Activated B cell treated with CpG ODN at 0.5 μM for 24 hours (primary cell): ENCODE data around the gene SEPTIN1. TPM values are rescaled to one million over a fixed set of nuclear protein-coding genes. Genes with fewer than 3 reads are reported as not detected.
A peak's percentile ranks its signal among the peaks of the same experiment; 100 is the strongest.

Experiments used
- ATAC-seq: fragments of 200-7000 bp; cut with Tn5 transposase; one replicate; pipeline ENCODE4 v1.10.0; 2021; ENCODE audit warnings: low read depth, mild to moderate bottlenecking, moderate library complexity
- CTCF ChIA-PET: fragments of 350-600 bp; sonication (Branson Sonifier 250); formaldehyde crosslinking; loops from one replicate; lab custom pipeline; 2021; ENCODE audit warnings: antibody characterized with exemption; lab: Charles Lee
- POLR2A ChIA-PET: fragments of 350-600 bp; sonication (Branson Sonifier 250); formaldehyde crosslinking; loops from one replicate; lab custom pipeline; 2021; ENCODE audit warnings: antibody characterized with exemption; lab: Charles Lee
- DNase-seq: peaks from one replicate; pipeline ENCODE4 v3.0.0; 2022
- H3K27ac Mint-ChIP-seq: one replicate; pipeline ENCODE4 v1.8.0; 2020; ENCODE audit warnings: mixed read lengths
- H3K27me3 Mint-ChIP-seq: one replicate; pipeline ENCODE4 v1.8.0; 2021; ENCODE audit warnings: mixed read lengths
- H3K36me3 Mint-ChIP-seq: one replicate; pipeline ENCODE4 v1.8.0; 2021; ENCODE audit warnings: low read depth, mixed read lengths
- H3K4me1 Mint-ChIP-seq: one replicate; pipeline ENCODE4 v1.8.0; 2021; ENCODE audit warnings: mixed read lengths
- H3K4me3 Mint-ChIP-seq: one replicate; pipeline ENCODE4 v1.8.0; 2020; ENCODE audit warnings: mild to moderate bottlenecking, mixed read lengths
- H3K9me3 Mint-ChIP-seq: one replicate; pipeline ENCODE4 v1.8.0; 2020; ENCODE audit warnings: mixed read lengths
- CTCF ChIP-seq: fragments of 200-600 bp; IDR thresholded peaks from one replicate; pipeline ENCODE4 v1.8.0; 2022; ENCODE audit warnings: antibody characterized with exemption, mild to moderate bottlenecking
- intact Hi-C: fragments of 100-400 bp; cut with micrococcal nuclease; formaldehyde crosslinking; loops from one replicate; pipeline ENCODE4 v1.15.1; 2024
- total RNA-seq: library from RNA; stranded (reverse); gene quantifications from 2 replicates; pipeline ENCODE4 v1.2.3, GENCODE V29; 2022

Gene SEPTIN1
- total RNA-seq, 1 donor from 2014 or later = 192 TPM

GRCh38 chr16:30369938-30370455 lies 12.4 kb downstream of the SEPTIN1 start:
- H3K27me3 Mint-ChIP-seq = no peaks in the 10 kb centered on the region
- H3K27ac Mint-ChIP-seq = no peak overlapping the region
- DNase-seq (no peak), ATAC-seq (peak; percentile 0)
- H3K4me1 Mint-ChIP-seq = peaks cover 52% of the 10 kb centered on the region
- TF ChIP-seq CTCF = no peak
- ChIA-PET CTCF (interaction anchor here (1.9 kb wide), 1 partner anchor 15 kb away, joined by 7 read pairs; the partner anchor contains the start of gene CD2BP2), POLR2A (interaction anchor here (1.0 to 3.9 kb wide), 15 partner anchors 10 to 290 kb away, joined by 3 to 39 read pairs (median 7); partner anchors contain the start of genes CD2BP2, CORO1A, DCTPP1 and ITGAL)
- H3K36me3 Mint-ChIP-seq = peaks cover 19% of the 10 kb centered on the region
- intact Hi-C loops = loop anchor here (1.0 to 10.0 kb wide), 10 partner anchors 8 to 775 kb away; partner anchors contain the start of genes CD2BP2, FBRS, SRCAP and ZNF48
- H3K9me3 Mint-ChIP-seq = no peaks in the 10 kb centered on the region
- peak overlapping the region; percentile 82 for H3K4me3 Mint-ChIP-seq

- Mint-ChIP-seq H3K4me1 (peaks cover 52% of the 10 kb centered on the region), H3K36me3 (peaks cover 25% of the 10 kb centered on the region), H3K4me3 (peak overlapping the region; percentile 87), H3K27ac (peak overlapping the region; percentile 63), H3K9me3 (no peaks in the 10 kb centered on the region), H3K27me3 (no peaks in the 10 kb centered on the region)
- TF ChIP-seq CTCF = no peak
- ChIA-PET CTCF (interaction anchor here (1.1 to 1.4 kb wide), 2 partner anchors 26 to 40 kb away, joined by 4 to 7 read pairs; partner anchors contain the start of gene ZNF48), POLR2A (interaction anchor here (0.6 to 3.9 kb wide), 8 partner anchors 9 to 166 kb away, joined by 3 to 39 read pairs (median 6); partner anchors contain the start of genes CD2BP2, SEPTIN1, ZNF747 and ZNF771)
- no peak for ATAC-seq
- intact Hi-C loops = no loop called here
- DNase-seq = no peak
These were observed 13.0 kb downstream of the SEPTIN1 start for GRCh38 chr16:30369091-30369937.

- DNase-seq (no peak), ATAC-seq (no peak)
- Mint-ChIP-seq H3K4me3 (peak overlapping the region; percentile 87), H3K4me1 (peaks cover 52% of the 10 kb centered on the region), H3K27me3 (no peaks in the 10 kb centered on the region), H3K9me3 (no peaks in the 10 kb centered on the region), H3K36me3 (peaks cover 30% of the 10 kb centered on the region), H3K27ac (peak overlapping the region; percentile 63)
- intact Hi-C loops = no loop called here
- TF ChIP-seq CTCF = no peak
- ChIA-PET CTCF (interaction anchor here (1.1 to 1.4 kb wide), 2 partner anchors 26 to 40 kb away, joined by 4 to 7 read pairs; partner anchors contain the start of gene ZNF48), POLR2A (interaction anchor here (0.5 to 3.9 kb wide), 6 partner anchors 13 to 49 kb away, joined by 3 to 36 read pairs (median 4); partner anchors contain the start of genes CD2BP2, SEPTIN1 and ZNF771)
These were observed 13.6 kb downstream of the SEPTIN1 start for GRCh38 chr16:30368792-30369090.

- Mint-ChIP-seq H3K27me3 (no peaks in the 10 kb centered on the region), H3K27ac (peak overlapping the region; percentile 43), H3K4me1 (peaks cover 52% of the 10 kb centered on the region), H3K36me3 (peaks cover 34% of the 10 kb centered on the region), H3K4me3 (peak overlapping the region; percentile 87), H3K9me3 (no peaks in the 10 kb centered on the region)
- ChIA-PET POLR2A (interaction anchor here (0.5 to 3.9 kb wide), 3 partner anchors 12 to 37 kb away, joined by 3 to 36 read pairs (median 5); partner anchors contain the start of genes CD2BP2 and SEPTIN1), CTCF (interaction anchor here (1.1 to 1.4 kb wide), 2 partner anchors 27 to 41 kb away, joined by 4 to 7 read pairs; partner anchors contain the start of gene ZNF48)
- DNase-seq (no peak), ATAC-seq (no peak)
- no peak for TF ChIP-seq CTCF
- intact Hi-C loops = no loop called here
These were observed 14.1 kb downstream of the SEPTIN1 start for GRCh38 chr16:30368122-30368791.
